ENCODE measurements around the gene TNRC6C. TPM values are rescaled to one million over a fixed set of nuclear protein-coding genes. Genes with fewer than 3 reads are reported as not detected.
A peak's percentile ranks its signal among the peaks of the same experiment; 100 is the strongest.

Gene TNRC6C
- total and polyA plus RNA-seq, 2 of the 13 experiments (the other 11 are each of a cell fraction or from before 2014, with no cell fraction given), result 0.66 to 4.9 TPM

- TF ChIP-seq RERE (CRISPR knock-in tag; IDR thresholded peaks at IDR 0.05; ENCODE audit: low read depth) (no peak), ZHX2 (IDR thresholded peaks at IDR 0.05; ENCODE audit: low read depth) (no peak), ZHX2 (CRISPR knock-in tag; IDR thresholded peaks at IDR 0.05; ENCODE audit: borderline replicate concordance) (no peak), ZNF292 (CRISPR knock-in tag; IDR thresholded peaks at IDR 0.05; ENCODE audit: borderline replicate concordance, low read depth) (no peak), ZNF468 (CRISPR knock-in tag; IDR thresholded peaks at IDR 0.05) (no peak), KAT8 (CRISPR knock-in tag; IDR thresholded peaks at IDR 0.05) (0 out of 2 replicates have a peak, but pooled peaks have one; percentile 21), ZNF333 (CRISPR knock-in tag; IDR thresholded peaks at IDR 0.05; ENCODE audit: borderline replicate concordance) (no peak), DDIT3 (CRISPR knock-in tag; IDR thresholded peaks at IDR 0.05) (no peak), ZNF691 (CRISPR knock-in tag; IDR thresholded peaks at IDR 0.05; ENCODE audit: borderline replicate concordance, low read depth) (no peak), NR0B2 (CRISPR knock-in tag; IDR thresholded peaks at IDR 0.05) (no peak), PPARG (CRISPR knock-in tag; conservative IDR thresholded peaks at IDR 0.05) (no peak), USF2 (IDR thresholded peaks at IDR 0.05; ENCODE audit: low read depth, low read length) (peak; percentile 90), USF2 (CRISPR knock-in tag; IDR thresholded peaks at IDR 0.05; ENCODE audit: borderline replicate concordance) (peak; percentile 94; the same call in 1 of the 2 replicates), ZNF274 (CRISPR knock-in tag; IDR thresholded peaks at IDR 0.05) (no peak)
Observed at GRCh38 chr17:77948690-77949114, 9.8 kb upstream of the TNRC6C start (continued).
